ES-I3 (cell line): Measurements from ENCODE around the gene SCFD2.

Experiments
- H3K36me3 ChIP-seq: 2 replicates; pipeline ENCODE4 v1.6.1; 2013; ENCODE audit warnings: mild to moderate bottlenecking, low read length, control low read depth, moderate library complexity; ENCODE audit not compliant: insufficient read depth
- H3K4me1 ChIP-seq: 2 replicates; pipeline ENCODE4 v1.6.1; 2013; ENCODE audit warnings: mild to moderate bottlenecking, control low read depth, low read length; ENCODE audit not compliant: insufficient read depth
- H3K9ac ChIP-seq: 2 replicates; pipeline ENCODE4 v1.6.1; 2013; ENCODE audit warnings: low read depth, mild to moderate bottlenecking, low read length, moderate library complexity
- H3K9me3 ChIP-seq: 2 replicates; pipeline ENCODE4 v1.6.1; 2013; ENCODE audit warnings: mild to moderate bottlenecking, low read length, moderate library complexity; ENCODE audit not compliant: control insufficient read depth, insufficient read depth

SCFD2 gene

DNA sequence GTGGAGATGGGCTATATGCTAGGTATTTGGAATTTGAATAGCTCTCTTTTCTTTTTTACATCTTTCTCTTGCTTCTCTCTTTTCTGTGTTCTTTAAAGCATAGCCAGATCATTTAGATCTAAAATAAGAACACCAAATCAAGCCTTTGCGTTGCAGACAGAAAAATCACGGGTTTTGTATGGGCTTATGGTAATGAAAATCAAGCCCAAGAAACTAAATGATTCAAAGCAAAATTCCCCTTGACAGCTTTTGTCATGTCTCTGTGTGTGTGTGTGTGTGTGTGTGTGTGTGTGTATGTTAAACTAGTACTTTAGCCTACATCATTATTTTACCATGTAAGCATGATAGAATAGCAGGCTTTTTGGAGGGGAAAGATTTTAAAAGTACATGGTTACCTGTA is 505.5 kb downstream of the SCFD2 start:
- Histone ChIP-seq H3K36me3 (peaks cover 19% of the 10 kb centered on the region), H3K9me3 (no peaks in the 10 kb centered on the region; the same call in 1 of the 2 replicates), H3K4me1 (peaks cover 34% of the 10 kb centered on the region), H3K9ac (no peak overlapping the region)

- Histone ChIP-seq H3K9me3 (no peaks in the 10 kb centered on the region; the same call in 1 of the 2 replicates), H3K9ac (no peak overlapping the region), H3K4me1 (peaks cover 30% of the 10 kb centered on the region), H3K36me3 (no peaks in the 10 kb centered on the region)
Observed at GRCh38 chr4:52856801-52857200, 509.1 kb downstream of the SCFD2 start.

DNA sequence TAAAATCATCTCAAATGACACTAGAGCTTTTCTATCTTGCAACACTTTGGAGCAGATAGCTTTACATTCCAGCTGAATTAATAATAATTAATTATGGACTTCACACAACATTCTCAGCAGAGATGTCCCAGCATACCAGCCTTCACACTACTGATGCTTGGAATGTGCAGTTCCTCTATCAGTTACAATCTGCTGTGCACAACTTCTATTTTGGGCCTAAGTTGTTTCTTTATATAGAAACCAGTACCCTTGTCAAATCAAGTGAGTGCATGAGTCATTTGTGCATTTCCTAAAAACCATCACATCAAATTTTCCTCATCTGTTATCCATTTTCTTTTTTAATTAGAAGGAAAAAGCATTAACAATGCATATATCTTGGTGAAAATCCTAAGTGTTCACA is 512.5 kb downstream of the SCFD2 start:
- H3K4me1 ChIP-seq: peaks cover 12% of the 10 kb centered on the region
- no peaks in the 10 kb centered on the region; the same call in 1 of the 2 replicates for H3K9me3 ChIP-seq
- no peak overlapping the region for H3K9ac ChIP-seq
- H3K36me3 ChIP-seq: no peaks in the 10 kb centered on the region

DNA sequence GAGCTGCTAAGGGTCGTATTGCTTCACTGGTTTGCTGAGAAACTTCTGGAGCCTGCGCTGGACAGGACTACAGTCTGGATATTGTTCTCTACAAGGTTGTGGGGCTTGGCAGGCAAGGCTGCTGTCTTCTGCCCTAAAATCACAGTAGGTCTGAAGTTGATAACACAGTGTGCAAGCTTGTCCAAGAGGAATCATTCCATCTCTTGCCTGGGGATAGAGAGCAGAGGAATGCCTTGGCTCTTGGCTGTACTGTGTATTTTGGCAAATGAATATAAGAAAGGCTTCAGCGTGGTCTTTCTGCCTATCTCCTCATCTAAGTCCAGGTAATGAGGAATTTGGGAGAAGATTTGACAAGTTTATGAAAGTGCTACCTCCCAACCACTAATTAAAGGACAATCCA is 513.1 kb downstream of the SCFD2 start:
- Histone ChIP-seq H3K9ac (no peak overlapping the region), H3K9me3 (no peaks in the 10 kb centered on the region; the same call in 1 of the 2 replicates), H3K36me3 (no peaks in the 10 kb centered on the region), H3K4me1 (peaks cover 12% of the 10 kb centered on the region)

DNA sequence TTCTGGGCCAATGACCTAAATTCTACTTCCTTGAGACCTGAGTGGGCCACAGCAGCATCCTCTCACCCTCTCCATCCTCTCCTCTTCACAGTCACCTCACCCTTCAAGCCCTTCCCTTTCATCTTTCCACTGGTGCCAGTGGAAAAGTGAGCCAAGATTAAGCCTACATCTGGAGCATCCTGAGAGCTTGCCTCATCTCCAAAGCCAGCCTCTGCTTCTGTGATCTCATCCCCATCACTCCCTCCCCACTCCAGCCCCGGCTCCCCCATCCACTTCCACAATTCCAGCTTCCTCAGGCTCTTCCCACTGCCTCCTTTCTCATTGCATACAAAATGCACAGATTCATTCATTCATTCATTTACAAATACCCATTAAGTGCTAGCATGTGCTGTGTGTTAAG is 513.8 kb downstream of the SCFD2 start:
- Histone ChIP-seq H3K36me3 (no peaks in the 10 kb centered on the region), H3K9me3 (no peaks in the 10 kb centered on the region), H3K9ac (no peak overlapping the region), H3K4me1 (peaks cover 12% of the 10 kb centered on the region)

DNA sequence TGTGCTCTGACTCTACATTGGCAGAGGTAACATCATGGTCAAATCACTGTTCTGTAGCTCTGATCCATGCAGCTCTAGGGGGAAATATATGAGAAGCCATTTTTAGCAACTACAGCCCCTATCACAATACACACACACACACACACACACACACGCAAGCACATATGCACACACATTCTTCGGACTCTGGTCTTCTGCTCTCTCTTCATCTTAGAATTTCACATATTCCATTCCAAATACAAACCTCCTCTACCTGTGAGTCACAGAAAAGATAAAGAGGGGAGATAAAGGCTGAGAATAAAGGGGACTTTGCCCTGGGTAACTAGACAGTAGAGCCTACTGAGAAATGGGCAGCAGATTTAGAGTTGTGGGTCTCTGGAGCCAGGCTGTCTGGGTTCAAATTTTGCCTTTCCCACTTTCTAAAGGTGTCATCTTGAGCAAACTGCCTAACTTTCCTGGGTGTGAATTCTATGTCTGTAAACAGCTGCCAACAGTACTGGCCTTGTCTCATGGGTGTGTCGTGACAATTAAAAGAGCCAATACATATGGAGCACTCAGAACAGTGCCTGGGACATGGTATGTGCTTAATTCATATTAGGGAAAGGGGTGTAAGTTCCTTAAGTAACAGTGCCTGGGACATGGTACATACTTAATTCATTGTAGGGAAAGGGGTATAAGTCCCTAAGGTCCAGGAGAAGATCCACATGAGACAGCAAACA is 515.3 kb downstream of the SCFD2 start:
- Histone ChIP-seq H3K9ac (no peak overlapping the region), H3K4me1 (peaks cover 10% of the 10 kb centered on the region)

DNA sequence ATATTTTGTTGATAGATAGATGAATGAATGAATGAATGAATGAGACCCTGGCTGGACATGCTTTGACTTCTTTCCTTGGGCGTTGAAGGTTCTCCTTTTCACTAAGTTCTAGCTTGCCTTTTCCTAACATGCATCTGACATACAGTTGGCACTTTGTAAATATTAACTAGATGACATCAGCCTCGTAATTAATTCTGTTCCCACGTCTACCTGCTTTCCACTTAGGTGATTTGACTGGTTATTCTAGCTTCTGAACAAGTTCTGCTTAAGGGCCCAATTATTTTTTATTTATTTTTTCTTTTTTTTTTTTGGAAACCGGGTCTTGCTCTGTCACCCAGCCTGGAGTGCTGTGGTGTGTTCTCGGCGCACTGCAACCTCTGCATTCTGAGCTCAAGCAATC is 517.6 kb downstream of the SCFD2 start:
- no peak overlapping the region for H3K9ac ChIP-seq
- H3K36me3 ChIP-seq: no peaks in the 10 kb centered on the region
- H3K9me3 ChIP-seq: no peaks in the 10 kb centered on the region
- H3K4me1 ChIP-seq: peaks cover 12% of the 10 kb centered on the region

More for the DNA sequence above, 515.3 kb downstream of the SCFD2 start:
- Histone ChIP-seq H3K36me3 (no peaks in the 10 kb centered on the region), H3K9me3 (no peaks in the 10 kb centered on the region)

- Histone ChIP-seq H3K4me1 (peaks cover 18% of the 10 kb centered on the region), H3K9ac (no peak overlapping the region), H3K36me3 (no peaks in the 10 kb centered on the region), H3K9me3 (no peaks in the 10 kb centered on the region)
Observed at GRCh38 chr4:52846502-52846901, 519.4 kb downstream of the SCFD2 start.

DNA sequence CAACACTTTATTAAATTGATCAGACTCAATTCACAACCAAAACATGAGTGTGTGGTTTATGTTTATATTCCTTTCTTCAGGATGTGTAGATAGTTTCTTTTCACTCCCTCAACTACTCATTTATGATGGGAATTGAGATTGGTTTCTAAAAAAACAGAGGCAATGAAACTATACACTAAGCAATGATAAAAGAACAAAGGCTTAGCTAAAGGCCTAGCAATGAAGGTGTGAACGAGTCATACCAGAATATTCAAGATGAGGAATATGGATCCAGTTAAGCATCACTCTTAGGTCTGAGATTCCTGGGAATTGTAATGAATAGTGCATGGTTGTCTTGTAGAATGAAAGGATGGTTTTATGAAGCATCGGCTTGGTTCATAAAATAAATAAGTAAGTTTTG is 521.3 kb downstream of the SCFD2 start:
- peaks cover 35% of the 10 kb centered on the region for H3K4me1 ChIP-seq
- no peaks in the 10 kb centered on the region for H3K9me3 ChIP-seq
- no peaks in the 10 kb centered on the region for H3K36me3 ChIP-seq
- H3K9ac ChIP-seq: no peak overlapping the region

- no peaks in the 10 kb centered on the region for H3K9me3 ChIP-seq
- no peaks in the 10 kb centered on the region for H3K36me3 ChIP-seq
- H3K4me1 ChIP-seq: peaks cover 41% of the 10 kb centered on the region
- no peak overlapping the region for H3K9ac ChIP-seq
Observed at GRCh38 chr4:52843958-52844357, 521.9 kb downstream of the SCFD2 start.

DNA sequence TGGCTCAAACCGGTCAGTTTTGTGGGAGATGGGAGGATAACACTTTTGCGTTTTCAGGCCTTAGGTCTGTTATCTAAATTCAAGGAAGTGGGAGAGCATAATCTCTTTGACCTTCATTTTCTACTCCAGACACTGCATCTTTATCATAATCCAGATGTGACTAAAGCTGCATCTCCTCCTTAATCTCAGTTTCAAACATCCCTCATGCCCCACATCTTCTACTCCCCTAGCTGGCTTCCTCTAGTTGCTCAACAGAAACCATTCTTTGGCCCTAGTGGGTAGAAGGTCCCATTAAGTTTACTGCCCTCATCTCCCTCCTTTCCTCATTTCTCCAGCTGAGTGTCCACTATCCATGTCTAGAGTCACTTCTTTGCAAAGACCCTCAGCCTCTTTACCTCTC is 522.5 kb downstream of the SCFD2 start:
- Histone ChIP-seq H3K9me3 (no peaks in the 10 kb centered on the region), H3K9ac (no peak overlapping the region), H3K36me3 (no peaks in the 10 kb centered on the region), H3K4me1 (peaks cover 47% of the 10 kb centered on the region)

DNA sequence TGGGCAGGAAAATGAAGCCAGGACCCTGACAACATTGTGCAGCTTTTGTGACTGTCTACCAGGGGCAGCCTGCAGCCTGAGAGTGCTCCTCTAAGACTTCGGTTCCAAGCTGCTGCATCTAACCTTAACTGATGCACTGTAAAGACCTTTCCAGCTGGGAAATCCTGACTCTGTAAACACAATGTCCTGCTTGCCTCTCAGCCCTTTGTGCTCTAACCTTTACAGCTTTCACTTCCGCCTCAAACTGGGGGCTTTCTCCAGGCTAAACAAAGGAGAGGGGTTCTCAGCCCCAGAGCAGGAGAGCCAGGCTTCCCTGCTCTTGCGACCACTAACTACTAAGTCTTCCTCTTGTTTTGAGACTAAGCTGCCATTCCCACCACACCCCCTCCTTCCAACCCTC is 523.1 kb downstream of the SCFD2 start:
- H3K9ac ChIP-seq: no peak overlapping the region
- no peaks in the 10 kb centered on the region for H3K36me3 ChIP-seq
- peaks cover 53% of the 10 kb centered on the region for H3K4me1 ChIP-seq
- no peaks in the 10 kb centered on the region for H3K9me3 ChIP-seq

- no peaks in the 10 kb centered on the region for H3K9me3 ChIP-seq
- no peaks in the 10 kb centered on the region for H3K36me3 ChIP-seq
- H3K4me1 ChIP-seq: peaks cover 59% of the 10 kb centered on the region
- no peak overlapping the region for H3K9ac ChIP-seq
Observed at GRCh38 chr4:52841682-52842456, 524.0 kb downstream of the SCFD2 start.

DNA sequence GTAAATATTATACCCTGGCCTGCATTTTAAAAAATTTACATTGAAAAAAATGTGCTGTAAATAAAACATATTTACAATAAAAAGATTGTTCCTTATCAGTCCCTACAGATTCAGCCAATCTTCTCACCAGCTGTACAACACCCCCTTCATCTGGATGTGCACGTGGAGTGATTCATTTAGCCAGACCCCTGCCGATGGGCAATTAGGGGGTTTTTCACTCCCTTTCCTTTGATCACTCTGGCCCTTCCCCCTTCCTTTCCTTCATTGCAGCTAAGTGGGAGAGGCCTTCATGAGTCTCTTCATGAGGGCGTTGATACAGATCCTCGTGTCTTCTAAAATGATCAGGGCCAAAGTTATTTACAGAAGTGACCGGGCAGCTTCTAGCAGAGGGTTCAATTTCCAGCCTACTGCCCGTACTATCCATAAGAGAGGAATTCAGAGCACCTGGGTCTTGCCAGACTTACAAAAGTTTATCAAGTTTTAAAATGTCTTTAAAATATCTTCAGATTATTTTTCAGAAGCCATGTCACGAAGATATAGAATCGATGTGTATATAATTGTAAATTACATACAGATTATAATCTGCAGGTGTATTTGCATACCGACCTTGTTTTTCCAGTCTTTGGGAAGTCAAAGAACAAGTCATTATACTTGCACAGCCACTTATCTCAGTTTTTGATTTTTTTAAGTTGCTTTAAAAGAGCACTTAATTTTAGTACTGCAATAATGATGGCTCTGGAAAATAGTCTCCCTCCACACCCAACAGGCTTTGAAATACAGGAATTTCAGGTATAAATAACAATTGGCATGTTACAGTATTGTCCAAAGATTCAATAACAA is 525.1 kb downstream of the SCFD2 start:
- no peaks in the 10 kb centered on the region for H3K36me3 ChIP-seq
- no peaks in the 10 kb centered on the region for H3K9me3 ChIP-seq
- H3K4me1 ChIP-seq: peaks cover 68% of the 10 kb centered on the region
- H3K9ac ChIP-seq: no peak overlapping the region
